Keratinocyte (primary cell): ENCODE results near the gene MTRR.

Experiments used
- EZH2 ChIP-seq: IDR thresholded peaks from one replicate; pipeline ENCODE4 v1.6.1; 2012; ENCODE audit warnings: inconsistent platforms, mild to moderate bottlenecking, low read length, moderate library complexity
- TF ChIP-seq, protein P1 (sequence below), 3 experiments: IDR thresholded peaks in 1 of 3; conservative IDR thresholded peaks in 1 of 3; optimal IDR thresholded peaks in 1 of 3; 2 replicates in 2 of 3; 3 replicates in 1 of 3; pipeline versions ENCODE3 to v1.5.1; 2011; ENCODE audit warnings: low read length in 3 of 3, mild to moderate bottlenecking in 3 of 3, moderate library complexity in 2 of 3, control low read depth in 1 of 3, inconsistent platforms in 1 of 3; ENCODE audit not compliant: insufficient read depth in 2 of 3; ENCODE audit errors: extremely low read depth in 1 of 3

DNA sequence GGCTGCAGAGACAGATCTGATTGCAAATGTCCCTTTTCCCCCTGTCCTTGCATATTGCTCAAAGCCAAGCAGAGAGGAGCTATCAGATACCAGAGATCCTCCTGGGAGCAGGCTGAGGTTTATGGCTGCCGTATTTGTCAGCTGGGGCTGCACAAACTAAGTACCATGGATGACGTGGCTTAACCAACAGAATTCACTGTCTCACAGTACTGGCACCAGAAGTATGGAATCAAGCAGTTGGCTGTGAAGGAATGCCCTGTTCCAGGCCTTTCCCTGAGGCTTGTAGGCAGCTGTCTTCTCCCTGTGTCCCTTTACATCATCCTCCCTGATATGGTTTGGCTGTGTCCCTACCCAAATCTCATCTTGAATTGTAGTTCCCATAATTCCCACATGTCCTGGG, 20.7 kb upstream of the MTRR start:
- TF ChIP-seq, protein P1, sequence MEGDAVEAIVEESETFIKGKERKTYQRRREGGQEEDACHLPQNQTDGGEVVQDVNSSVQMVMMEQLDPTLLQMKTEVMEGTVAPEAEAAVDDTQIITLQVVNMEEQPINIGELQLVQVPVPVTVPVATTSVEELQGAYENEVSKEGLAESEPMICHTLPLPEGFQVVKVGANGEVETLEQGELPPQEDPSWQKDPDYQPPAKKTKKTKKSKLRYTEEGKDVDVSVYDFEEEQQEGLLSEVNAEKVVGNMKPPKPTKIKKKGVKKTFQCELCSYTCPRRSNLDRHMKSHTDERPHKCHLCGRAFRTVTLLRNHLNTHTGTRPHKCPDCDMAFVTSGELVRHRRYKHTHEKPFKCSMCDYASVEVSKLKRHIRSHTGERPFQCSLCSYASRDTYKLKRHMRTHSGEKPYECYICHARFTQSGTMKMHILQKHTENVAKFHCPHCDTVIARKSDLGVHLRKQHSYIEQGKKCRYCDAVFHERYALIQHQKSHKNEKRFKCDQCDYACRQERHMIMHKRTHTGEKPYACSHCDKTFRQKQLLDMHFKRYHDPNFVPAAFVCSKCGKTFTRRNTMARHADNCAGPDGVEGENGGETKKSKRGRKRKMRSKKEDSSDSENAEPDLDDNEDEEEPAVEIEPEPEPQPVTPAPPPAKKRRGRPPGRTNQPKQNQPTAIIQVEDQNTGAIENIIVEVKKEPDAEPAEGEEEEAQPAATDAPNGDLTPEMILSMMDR (optimal IDR thresholded peaks at IDR 0.05 in 1 of 3, IDR thresholded peaks at IDR 0.05 in 1 of 3, conservative IDR thresholded peaks at IDR 0.05 in 1 of 3; ENCODE audit: extremely low read depth in 1 of 3, insufficient read depth in 2 of 3, low read length in 3 of 3) = no peak
- no peak for TF ChIP-seq EZH2
